Spleen (tissue), 7 donors: Measurements from ENCODE around the gene PZP.

Experiments used
- CTCF ChIP-seq, 11 experiments: fragments of 200-600 bp in 7 of 11; fragments of 450-650 bp in 4 of 11; sonication (generic) in 4 of 11; IDR thresholded peaks in 8 of 11; conservative IDR thresholded peaks in 3 of 11; 1 replicate in 7 of 11; 2 replicates in 4 of 11; pipeline versions ENCODE4 v1.4.0 to v1.8.0; 2016 to 2021; ENCODE audit warnings: antibody characterized with exemption in 11 of 11, inconsistent platforms in 4 of 11, mild to moderate bottlenecking in 1 of 11
- POLR2AphosphoS5 ChIP-seq, 3 donors: sonication (generic); formaldehyde crosslinking; IDR thresholded peaks; one replicate each; pipeline ENCODE4 v1.5.1; 2017; ENCODE audit warnings: antibody characterized with exemption in 3 of 3
- donor health status: DM: no; HTN: no; CAD: no; lungs with moderate emphysema.
- donor health status: DM: no; HTN: no; CAD: no.
- donor health status: DM: no; HTN: no; CAD: no.

GRCh38 chr12:9134981-9135628 is 73.1 kb downstream of the PZP start:
- TF ChIP-seq POLR2AphosphoS5 (IDR thresholded peaks at IDR 0.05) (no peak), CTCF (IDR thresholded peaks at IDR 0.05 in 8 of 11, conservative IDR thresholded peaks at IDR 0.05 in 3 of 11) (peak in 7 of 11 experiments; percentile 7 to 27 (median 23))
